ENCODE results near the gene DTD1.

The DTD1 gene

GRCh38 chr20:18587665-18588573 is at the start of gene DTD1:
Gene DTD1, plus strand, starts transcription at chr20:18588054. Its CDS starts 19 bp downstream, at chr20:18588073.
- DNase-seq: peak; percentile 75

DNA sequence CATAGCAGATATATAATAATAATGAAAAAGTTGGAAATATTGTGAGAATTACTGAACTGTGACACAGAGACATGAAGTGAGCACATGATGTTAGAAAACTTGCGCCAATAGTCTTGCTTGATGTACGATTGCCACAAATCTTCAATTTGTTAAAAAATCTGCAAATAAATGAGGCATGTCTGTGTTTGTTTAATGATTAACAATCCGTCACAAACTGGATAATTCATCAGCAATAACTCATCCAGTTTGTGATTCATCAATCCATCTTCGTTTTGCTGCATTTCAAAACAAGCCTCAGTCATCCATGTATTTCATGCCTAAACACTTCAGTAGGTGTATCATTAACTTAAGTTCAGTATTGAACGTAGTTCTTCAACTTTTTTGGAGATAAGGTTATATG is 46.1 kb upstream of the DTD1 start:
- no peak for DNase-seq

DNA sequence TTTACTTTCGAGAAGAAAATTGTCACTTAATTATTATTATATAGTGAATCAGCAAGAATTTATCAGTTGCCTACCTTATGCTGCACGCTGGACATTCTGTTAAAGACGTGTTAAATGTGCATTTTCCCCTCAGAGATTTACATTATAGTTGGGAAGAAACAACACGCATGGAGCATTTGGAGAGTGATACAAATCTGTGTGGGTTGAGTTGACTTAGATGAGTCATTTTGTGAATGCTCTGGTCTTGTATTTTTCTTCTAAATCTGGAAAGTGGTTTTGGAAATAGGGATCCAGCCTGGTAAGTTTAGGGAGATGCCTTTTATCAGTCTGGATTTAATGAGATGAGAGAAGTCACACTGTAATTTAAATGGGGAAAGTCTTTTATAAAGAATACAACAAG is 44.6 kb upstream of the DTD1 start:
- DNase-seq: no peak

- DNase-seq: no peak
Measured at GRCh38 chr20:18543932-18544331, 43.9 kb upstream of the DTD1 start.

DNA sequence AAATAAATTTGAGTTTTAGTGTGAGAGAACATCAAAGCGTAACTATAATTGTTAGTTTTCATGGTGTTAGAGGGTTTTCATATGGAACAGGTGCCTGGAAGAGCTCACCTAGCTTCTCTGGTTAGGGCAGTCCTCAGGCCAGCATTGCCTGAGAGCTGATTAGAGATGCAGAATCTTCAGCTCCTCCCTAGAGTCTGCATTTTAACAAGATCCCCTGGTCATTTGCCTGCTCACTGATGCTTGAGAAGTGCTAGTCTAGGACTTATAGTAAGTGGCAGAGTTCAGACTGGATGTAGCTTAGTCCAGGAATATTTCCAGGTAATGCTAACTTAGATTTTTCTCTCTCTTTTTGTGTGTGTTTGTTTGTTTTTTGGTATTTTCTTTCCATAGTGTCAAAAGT is 42.3 kb upstream of the DTD1 start:
- no peak for DNase-seq

GRCh38 chr20:18548465-18548864 is 39.4 kb upstream of the DTD1 start:
- DNase-seq: no peak

DNA sequence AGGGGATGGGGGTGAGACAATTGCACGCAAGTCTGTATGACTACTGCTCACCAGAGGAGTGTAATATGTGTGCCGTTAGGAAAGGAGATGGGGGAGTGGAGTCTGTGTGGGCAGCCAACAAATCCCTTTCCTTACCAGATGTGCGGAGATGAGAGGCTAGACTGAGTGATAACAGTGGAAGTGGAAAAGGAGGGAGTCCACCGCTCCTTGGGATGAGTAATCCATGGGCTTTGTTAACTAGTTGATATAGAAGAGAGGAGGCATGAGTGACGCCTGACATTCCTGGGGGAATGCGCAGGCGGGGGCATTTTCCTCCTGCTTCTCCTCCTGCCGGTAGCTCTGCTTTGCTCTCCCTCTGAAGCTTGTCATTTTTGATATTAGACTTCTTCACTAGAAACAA is 34.1 kb upstream of the DTD1 start:
- DNase-seq: no peak

DNA sequence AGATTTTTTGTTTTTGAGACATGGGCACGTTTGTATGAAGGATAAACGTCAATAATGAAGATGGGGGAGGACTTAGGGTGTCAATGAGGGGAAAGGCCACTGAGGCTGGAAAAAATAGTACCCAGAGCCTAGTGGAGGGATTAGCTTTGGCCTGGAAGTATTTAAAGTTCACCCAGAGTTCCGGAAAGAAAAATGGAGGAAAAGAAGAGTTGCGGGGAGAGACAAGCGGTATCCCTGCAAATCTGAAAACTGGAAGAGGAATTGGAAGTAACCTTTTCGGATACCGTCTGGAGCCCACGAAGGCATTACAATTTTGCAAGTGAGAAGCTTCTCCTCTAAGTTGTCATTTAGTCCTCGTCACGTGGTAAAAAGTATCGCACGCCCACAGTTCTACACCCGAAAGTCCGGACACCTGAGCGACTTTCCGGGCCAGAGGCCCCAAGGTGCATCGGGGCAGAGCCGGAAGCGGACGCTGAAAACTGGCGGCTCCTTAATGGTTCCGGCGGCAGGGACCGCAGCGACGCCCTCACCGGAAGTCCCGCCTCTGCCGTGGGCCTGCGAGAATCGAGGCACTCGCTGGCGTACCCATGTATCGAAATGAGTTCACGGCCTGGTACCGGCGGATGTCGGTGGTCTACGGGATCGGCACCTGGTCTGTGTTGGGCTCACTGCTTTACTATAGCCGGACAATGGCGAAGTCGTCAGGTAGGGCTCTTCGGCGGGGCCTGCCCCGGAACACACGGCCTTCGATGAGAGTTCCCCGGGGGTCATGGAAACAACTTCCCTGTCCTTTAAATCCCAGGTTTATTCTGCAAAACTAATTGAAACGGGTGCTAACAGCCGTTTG is 20.7 kb upstream of the DTD1 start, which contains the start of gene SMIM26:
SMIM26 (plus strand) TSS at position 541 of the 847 bp plus-strand sequence; CDS start at position 588, 47 bp downstream.
- peak; percentile 94 for DNase-seq

GRCh38 chr20:18567739-18568091 is 20.1 kb upstream of the DTD1 start:
- no peak for DNase-seq

DNA sequence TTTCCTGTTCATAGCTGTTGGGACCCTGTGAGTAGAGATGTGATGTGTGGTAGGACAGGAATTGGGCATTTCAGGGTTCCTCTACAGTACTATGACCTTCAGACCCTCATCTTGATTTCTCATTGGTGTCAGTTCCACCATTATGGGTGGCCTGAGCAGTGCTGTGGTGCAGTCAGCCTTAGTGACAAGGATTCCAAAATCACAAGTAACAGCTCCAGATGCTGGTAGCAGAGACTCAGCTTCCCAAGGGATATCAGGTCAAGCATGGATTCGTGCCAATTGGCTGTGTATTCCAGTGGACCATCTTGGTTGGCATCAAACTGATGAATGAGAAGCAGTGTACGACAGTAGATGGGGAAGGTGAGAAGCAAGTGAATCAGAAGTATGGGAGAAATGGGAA is 16.8 kb upstream of the DTD1 start:
- no peak for DNase-seq

GRCh38 chr20:18571578-18571977 is 16.3 kb upstream of the DTD1 start:
- DNase-seq: no peak

GRCh38 chr20:18577942-18578341 is 9.9 kb upstream of the DTD1 start:
- no peak for DNase-seq

GRCh38 chr20:18578581-18578980 is 9.3 kb upstream of the DTD1 start:
- DNase-seq: no peak

DNA sequence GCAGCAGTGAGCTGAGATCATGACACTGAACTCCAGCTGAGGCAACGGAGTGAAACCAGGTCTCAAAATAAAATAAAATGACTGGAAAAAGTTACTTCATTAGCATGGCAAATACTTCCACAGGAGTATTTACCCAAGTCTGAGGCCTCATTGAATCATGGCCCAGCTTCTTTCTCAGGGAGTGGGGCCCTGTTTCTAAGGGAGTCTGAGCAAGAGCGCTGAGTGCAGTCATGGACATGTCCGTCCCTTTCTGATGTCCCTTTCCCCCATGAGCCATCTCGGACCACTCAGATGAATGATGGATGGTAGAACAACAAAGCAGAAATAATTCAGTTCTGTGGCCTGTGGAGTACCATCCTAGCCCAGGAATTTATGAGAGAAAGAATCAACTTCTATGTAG is 7.8 kb upstream of the DTD1 start:
- no peak for DNase-seq

GRCh38 chr20:18585134-18585533 is 2.7 kb upstream of the DTD1 start:
- DNase-seq: no peak

DNA sequence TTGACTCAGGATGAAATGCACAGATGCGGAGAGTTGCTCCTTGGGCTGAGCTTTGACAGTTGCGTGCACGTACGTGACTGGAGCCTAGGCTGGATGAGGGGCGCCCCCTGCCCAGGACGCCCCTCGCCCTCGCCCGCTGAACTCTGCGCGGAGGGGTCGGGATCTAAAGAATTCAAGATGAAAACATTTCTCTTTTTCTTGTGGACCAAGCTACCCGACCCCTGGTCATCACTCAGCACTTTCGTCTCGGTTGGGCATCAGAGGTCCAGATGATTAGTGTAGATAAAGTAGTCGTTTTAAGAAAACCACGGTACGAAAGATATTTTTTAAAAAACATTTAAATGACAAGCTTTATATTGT is 700 bp downstream of the DTD1 start:
- DNase-seq: no peak

DNA sequence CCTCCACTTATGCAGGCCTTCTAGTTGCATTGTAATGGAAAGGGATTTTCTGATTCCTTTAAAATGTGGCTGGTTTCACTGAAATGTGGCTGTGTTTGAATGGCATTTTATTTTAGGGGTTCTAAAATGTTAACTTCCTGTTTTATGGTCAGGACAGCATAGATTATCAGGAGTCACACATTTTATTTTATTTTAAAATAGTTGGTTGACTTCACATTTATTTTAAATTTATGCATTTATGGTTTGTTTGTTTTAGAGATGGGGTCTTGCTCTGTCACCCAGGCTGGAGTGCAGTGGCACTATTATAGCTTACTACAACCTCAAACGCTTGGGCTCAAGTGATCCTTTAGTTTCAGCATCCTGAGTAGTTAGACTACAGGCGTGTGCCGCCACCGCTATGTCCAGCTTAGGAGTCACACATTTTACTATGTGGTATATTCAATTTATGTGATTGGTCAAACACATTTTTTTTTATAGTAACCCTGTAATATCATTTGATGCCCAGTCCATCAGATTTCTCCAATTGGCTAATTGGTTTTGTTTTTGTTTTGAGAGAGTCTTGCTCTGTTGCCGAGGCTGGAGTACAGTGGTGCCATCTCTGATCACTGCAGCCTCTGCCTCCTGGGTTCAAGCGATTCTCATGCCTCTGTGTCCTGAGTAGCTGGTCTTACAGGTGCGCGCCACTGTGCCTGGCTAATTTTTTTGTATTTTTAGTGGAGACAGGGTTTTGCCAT is 2.3 kb downstream of the DTD1 start:
- DNase-seq: no peak

- no peak for DNase-seq
Measured at GRCh38 chr20:18596270-18596669, 8.4 kb downstream of the DTD1 start.

GRCh38 chr20:18609741-18610140 is 21.9 kb downstream of the DTD1 start:
- DNase-seq: no peak

DNA sequence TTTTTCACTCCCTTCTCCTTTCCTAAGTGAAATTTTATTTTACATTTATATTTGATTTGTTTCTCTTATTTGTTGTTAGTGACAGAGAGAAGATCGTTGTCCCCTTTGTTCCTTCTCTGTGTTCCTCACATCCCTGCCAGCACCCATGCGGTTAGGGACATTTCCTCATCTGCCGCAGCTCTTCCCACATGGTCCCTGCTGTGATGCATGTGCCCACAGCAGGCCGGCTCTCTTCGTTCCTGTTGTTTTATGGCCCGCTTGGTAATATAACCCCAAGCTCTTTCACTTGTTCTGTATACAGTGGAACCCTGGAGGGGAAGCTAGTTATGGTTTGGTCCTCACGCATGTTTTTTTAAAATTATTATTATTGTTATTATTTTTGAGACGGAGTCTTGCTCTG is 23.6 kb downstream of the DTD1 start:
- no peak for DNase-seq

- DNase-seq: no peak
Measured at GRCh38 chr20:18613553-18613952, 25.7 kb downstream of the DTD1 start.

DNA sequence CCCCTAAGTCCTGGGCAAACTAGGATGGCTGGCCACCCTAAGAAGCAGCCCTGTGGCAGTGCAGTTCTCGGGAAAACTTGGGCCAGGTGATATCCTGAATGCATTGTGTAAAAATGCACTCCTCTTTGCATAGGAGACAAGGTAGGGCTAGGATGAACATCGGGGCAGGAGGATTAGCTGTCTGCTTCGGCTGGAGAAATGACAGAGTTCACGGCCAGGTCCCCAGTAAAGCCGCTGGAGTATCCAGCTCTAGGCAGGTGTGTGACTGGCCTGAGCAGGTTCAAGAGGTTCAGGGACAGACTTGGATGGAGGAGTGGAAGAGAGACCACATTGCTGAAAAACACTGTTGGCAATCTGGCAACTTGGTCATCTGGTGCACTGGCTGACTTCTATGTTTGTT is 26.4 kb downstream of the DTD1 start:
- no peak for DNase-seq

DNA sequence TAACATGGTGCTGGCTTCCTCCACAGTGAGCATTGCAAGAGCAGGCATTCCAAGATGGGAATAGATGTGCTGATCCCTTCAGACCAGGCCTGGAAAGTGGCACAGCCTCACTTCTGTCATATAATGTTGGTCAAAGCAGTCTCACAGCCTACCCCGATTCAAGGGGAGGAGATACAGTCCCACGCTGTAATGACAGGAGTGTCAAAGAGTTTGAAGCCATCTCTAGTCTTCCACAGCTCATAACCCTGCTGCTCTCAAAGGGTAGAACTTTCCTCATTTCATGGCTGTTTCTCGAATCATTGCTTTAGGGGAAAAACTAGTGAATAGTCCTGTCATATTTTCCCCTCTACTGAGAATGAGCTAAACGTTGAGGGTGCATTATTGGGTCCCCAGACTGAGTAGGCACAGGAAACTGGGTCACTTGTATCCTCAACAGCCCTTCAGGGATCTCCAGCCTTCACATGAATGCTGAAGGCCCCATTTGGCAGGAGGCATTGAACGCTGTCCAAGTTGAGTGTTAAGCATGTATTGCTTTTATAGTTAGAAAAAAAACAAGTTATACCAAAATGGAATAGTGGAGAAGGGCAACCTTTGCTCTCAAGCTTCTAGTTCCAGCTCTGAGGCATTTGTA is 27.3 kb downstream of the DTD1 start:
- no peak for DNase-seq

All from activated CD4-positive, alpha-beta T cell treated with anti-CD3 and anti-CD28 coated beads, Interleukin-2, amount 50 U/mL, for 1 hour (primary cell).